ENCODE data around the gene UPF2. TPM values are rescaled to one million over a fixed set of nuclear protein-coding genes. Genes with fewer than 3 reads are reported as not detected.

UPF2 gene
- total RNA-seq, 1 experiment from 2014 or later = 30.6 TPM

GRCh38 chr10:11898033-11898371 is 144.6 kb downstream of the UPF2 start:
- DNase-seq (ENCODE audit: low spot score) = no peak
- Histone ChIP-seq H3K9me3 (ENCODE audit: low read depth, low read length, poor library complexity, severe bottlenecking) (no peaks in the 10 kb centered on the region), H3K4me3 (ENCODE audit: low read depth, low read length, poor library complexity, severe bottlenecking) (no peak overlapping the region), H3K27me3 (replicated peaks; ENCODE audit: insufficient read depth, low read depth, low read length, poor library complexity) (no peaks in the 10 kb centered on the region), H3K4me1 (ENCODE audit: insufficient read depth, low read length, poor library complexity, severe bottlenecking) (peaks cover 7% of the 10 kb centered on the region), H3K27ac (ENCODE audit: low read depth, low read length, poor library complexity, severe bottlenecking) (no peak overlapping the region), H3K36me3 (ENCODE audit: insufficient read depth, low read length, poor library complexity, severe bottlenecking) (no peaks in the 10 kb centered on the region)
- intact Hi-C loops (cut with micrococcal nuclease; ENCODE audit: unreplicated experiment) = no loop called here
- POLR2A ChIA-PET (ENCODE audit: low non-redundant PET) = no interaction called here
- CTCF ChIA-PET = no interaction called here
- no TSS peak for BruUV-seq (replicated peaks)
- no peak for TF ChIP-seq CTCF (conservative IDR thresholded peaks at IDR 0.05; ENCODE audit: low read depth, low read length)
- no peak for TF ChIP-seq EZH2 (IDR thresholded peaks at IDR 0.05; ENCODE audit: borderline replicate concordance, low read depth, low read length, poor library complexity, severe bottlenecking)

DNA sequence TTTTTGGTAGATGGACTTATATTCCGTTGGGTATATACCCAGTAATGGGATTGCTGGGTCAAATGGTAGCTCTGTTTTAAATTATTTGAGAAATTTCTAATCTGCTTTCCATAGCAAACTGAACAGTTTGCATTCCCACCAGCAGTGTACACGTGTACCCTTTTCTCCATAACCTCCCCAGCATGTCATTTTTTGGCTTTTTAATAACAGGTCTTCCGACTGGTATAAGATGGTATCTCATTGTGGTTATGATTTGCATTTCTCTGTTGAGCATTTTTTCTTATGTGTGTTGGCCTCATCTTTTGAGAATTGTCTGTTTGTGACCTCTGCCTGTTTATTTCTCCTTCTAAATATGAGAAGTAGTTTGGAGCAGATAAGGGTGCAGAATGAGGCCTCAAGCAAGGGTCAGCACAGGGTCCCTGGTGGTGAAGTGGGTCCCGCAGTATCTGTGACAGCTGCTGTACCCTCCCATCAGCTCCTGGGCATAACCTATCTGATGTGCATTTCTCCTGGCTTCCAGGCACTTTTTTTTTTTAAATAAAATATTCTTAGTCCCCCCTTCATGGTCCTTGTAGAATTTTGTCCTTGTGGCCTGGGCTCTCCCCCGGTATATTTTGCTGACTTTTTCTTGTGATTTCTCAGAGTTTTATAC is 145.9 kb downstream of the UPF2 start:
- Histone ChIP-seq H3K4me3 (ENCODE audit: low read depth, low read length, poor library complexity, severe bottlenecking) (no peak overlapping the region), H3K27ac (ENCODE audit: low read depth, low read length, poor library complexity, severe bottlenecking) (no peak overlapping the region), H3K9me3 (ENCODE audit: low read depth, low read length, poor library complexity, severe bottlenecking) (no peaks in the 10 kb centered on the region), H3K4me1 (ENCODE audit: insufficient read depth, low read length, poor library complexity, severe bottlenecking) (peaks cover 8% of the 10 kb centered on the region), H3K27me3 (replicated peaks; ENCODE audit: insufficient read depth, low read depth, low read length, poor library complexity) (no peaks in the 10 kb centered on the region), H3K36me3 (ENCODE audit: insufficient read depth, low read length, poor library complexity, severe bottlenecking) (peaks cover 8% of the 10 kb centered on the region)
- POLR2A ChIA-PET (ENCODE audit: low non-redundant PET) = no interaction called here
- intact Hi-C loops (cut with micrococcal nuclease; ENCODE audit: unreplicated experiment) = no loop called here
- CTCF ChIA-PET = no interaction called here
- DNase-seq (ENCODE audit: low spot score) = no peak
- BruUV-seq (replicated peaks) = no TSS peak
- TF ChIP-seq CTCF (conservative IDR thresholded peaks at IDR 0.05; ENCODE audit: low read depth, low read length) (no peak), EZH2 (IDR thresholded peaks at IDR 0.05; ENCODE audit: borderline replicate concordance, low read depth, low read length, poor library complexity, severe bottlenecking) (no peak)

DNA sequence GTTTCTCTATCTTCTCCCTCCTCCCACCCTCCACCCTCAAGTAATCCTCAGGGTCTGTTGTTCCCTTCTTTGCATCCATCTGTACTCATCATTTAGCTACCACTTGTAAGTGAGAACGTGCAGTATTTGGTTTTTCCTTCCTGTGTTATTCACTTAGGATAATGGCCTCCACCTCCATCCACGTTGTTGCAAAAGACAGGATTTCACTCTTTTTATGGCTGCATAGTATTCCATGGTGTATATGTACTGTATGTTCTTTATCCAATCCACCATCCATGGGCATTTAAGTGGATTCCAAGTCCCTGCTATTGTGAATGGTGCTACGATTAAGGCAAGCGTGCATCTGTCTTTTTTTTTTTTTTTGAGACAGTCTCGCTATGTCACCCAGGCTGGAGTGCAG is 147.0 kb downstream of the UPF2 start:
- Histone ChIP-seq H3K36me3 (ENCODE audit: insufficient read depth, low read length, poor library complexity, severe bottlenecking) (peaks cover 15% of the 10 kb centered on the region), H3K27ac (ENCODE audit: low read depth, low read length, poor library complexity, severe bottlenecking) (peak overlapping the region; percentile 96), H3K27me3 (replicated peaks; ENCODE audit: insufficient read depth, low read depth, low read length, poor library complexity) (no peaks in the 10 kb centered on the region), H3K4me3 (ENCODE audit: low read depth, low read length, poor library complexity, severe bottlenecking) (peak overlapping the region; percentile 78), H3K9me3 (ENCODE audit: low read depth, low read length, poor library complexity, severe bottlenecking) (no peaks in the 10 kb centered on the region), H3K4me1 (ENCODE audit: insufficient read depth, low read length, poor library complexity, severe bottlenecking) (peaks cover 18% of the 10 kb centered on the region)
- intact Hi-C loops (cut with micrococcal nuclease; ENCODE audit: unreplicated experiment) = no loop called here
- CTCF ChIA-PET = no interaction called here
- POLR2A ChIA-PET (ENCODE audit: low non-redundant PET) = no interaction called here
- TF ChIP-seq EZH2 (IDR thresholded peaks at IDR 0.05; ENCODE audit: borderline replicate concordance, low read depth, low read length, poor library complexity, severe bottlenecking) = no peak
- TF ChIP-seq CTCF (conservative IDR thresholded peaks at IDR 0.05; ENCODE audit: low read depth, low read length) = no peak
- no TSS peak for BruUV-seq (replicated peaks)
- DNase-seq (ENCODE audit: low spot score) = no peak

All from A673 (cell line).